Tibial artery (tissue), 4 donors: Measurements from ENCODE around the gene EPN2.

Experiments
- DNase-seq, 2 donors: peaks; one replicate each; pipeline ENCODE4 v3.0.0-alpha.2; 2019
- H3K27ac ChIP-seq, 2 donors: fragments of 200-600 bp; sonication (generic) in 1 of 2; 1 replicate in 1 of 2; 2 replicates in 1 of 2; pipeline ENCODE4 v1.5.1; 2018 to 2019; ENCODE audit warnings: mild to moderate bottlenecking in 1 of 2
- H3K27me3 ChIP-seq, 2 donors: fragments of 200-600 bp; sonication (generic) in 1 of 2; one replicate each; pipeline versions ENCODE4 v1.5.1 to v1.6.0; 2016 to 2019
- H3K36me3 ChIP-seq, 3 donors: fragments of 200-600 bp; sonication (generic) in 2 of 3; one replicate each; pipeline ENCODE4 v1.5.1; 2016 to 2019; ENCODE audit warnings: mild to moderate bottlenecking in 2 of 3
- H3K4me1 ChIP-seq, 4 donors: fragments of 200-600 bp; sonication (generic) in 2 of 4; 1 replicate in 3 of 4; 2 replicates in 1 of 4; pipeline ENCODE4 v1.5.1; 2016 to 2019
- H3K4me3 ChIP-seq, 2 donors: fragments of 200-600 bp; sonication (generic) in 1 of 2; 1 replicate in 1 of 2; 2 replicates in 1 of 2; pipeline ENCODE4 v1.5.1; 2018 to 2019; ENCODE audit warnings: mild to moderate bottlenecking in 2 of 2
- H3K9me3 ChIP-seq, 3 donors: fragments of 200-600 bp; sonication (generic) in 1 of 3; one replicate each; pipeline ENCODE4 v1.5.1; 2016 to 2019
- CTCF ChIP-seq, 2 experiments: fragments of 200-600 bp in 1 of 2; fragments of 450-650 bp in 1 of 2; IDR thresholded peaks; one replicate each; pipeline ENCODE4 v1.5.1; 2017 to 2019; ENCODE audit warnings: antibody characterized with exemption in 2 of 2, mild to moderate bottlenecking in 1 of 2, moderate library complexity in 1 of 2
- intact Hi-C: fragments of 100-400 bp; cut with DNase I; formaldehyde crosslinking; loops from one replicate; pipeline ENCODE4 v1.15.0; 2023; ENCODE audit warnings: low total_unique reads

The EPN2 gene

GRCh38 chr17:19281161-19281560 is 44.0 kb downstream of the EPN2 start:
- Histone ChIP-seq H3K4me1 (peaks cover 0 to 24% (median 11%) of the 10 kb centered on the region in 4 donors), H3K27ac (no peak overlapping the region), H3K9me3 (no peaks in the 10 kb centered on the region), H3K27me3 (no peaks in the 10 kb centered on the region), H3K36me3 (peaks cover 3 to 20% (median 13%) of the 10 kb centered on the region in 3 donors), H3K4me3 (no peak overlapping the region)
- intact Hi-C loops = no loop called here
- no peak for DNase-seq
- no peak for TF ChIP-seq CTCF (IDR thresholded peaks at IDR 0.05)

GRCh38 chr17:19284005-19284959 is 47.1 kb downstream of the EPN2 start:
- no peak overlapping the region for H3K4me3 ChIP-seq
- peaks cover 3 to 25% (median 13%) of the 10 kb centered on the region in 3 donors for H3K36me3 ChIP-seq
- no peak overlapping the region for H3K27ac ChIP-seq
- no peak for TF ChIP-seq CTCF (IDR thresholded peaks at IDR 0.05)
- intact Hi-C loops = no loop called here
- no peak for DNase-seq
- no peaks in the 10 kb centered on the region for H3K27me3 ChIP-seq
- H3K9me3 ChIP-seq = no peaks in the 10 kb centered on the region
- peaks cover 0 to 51% (median 23%) of the 10 kb centered on the region in 4 donors for H3K4me1 ChIP-seq

- intact Hi-C loops = no loop called here
- no peak for TF ChIP-seq CTCF (IDR thresholded peaks at IDR 0.05)
- Histone ChIP-seq H3K9me3 (no peaks in the 10 kb centered on the region), H3K27me3 (no peaks in the 10 kb centered on the region), H3K4me3 (no peak overlapping the region), H3K4me1 (peaks cover 0 to 55% (median 30%) of the 10 kb centered on the region in 4 donors), H3K36me3 (peaks cover 3 to 25% (median 13%) of the 10 kb centered on the region in 3 donors), H3K27ac (peak overlapping the region in 1 of 2 donors; percentile 47)
- no peak for DNase-seq
Measured at GRCh38 chr17:19285213-19285900, 48.2 kb downstream of the EPN2 start.

GRCh38 chr17:19286751-19287341 is 49.7 kb downstream of the EPN2 start:
- no peak for DNase-seq
- Histone ChIP-seq H3K27ac (peak overlapping the region; percentile 41 to 47), H3K9me3 (no peaks in the 10 kb centered on the region), H3K4me3 (no peak overlapping the region), H3K36me3 (peaks cover 3 to 25% (median 13%) of the 10 kb centered on the region in 3 donors), H3K27me3 (no peaks in the 10 kb centered on the region), H3K4me1 (peaks cover 0 to 53% (median 33%) of the 10 kb centered on the region in 4 donors)
- no peak for TF ChIP-seq CTCF (IDR thresholded peaks at IDR 0.05)
- intact Hi-C loops = no loop called here

GRCh38 chr17:19287651-19288050 is 50.5 kb downstream of the EPN2 start:
- DNase-seq = no peak
- Histone ChIP-seq H3K27ac (peak overlapping the region; percentile 41 to 47), H3K4me3 (no peak overlapping the region), H3K27me3 (no peaks in the 10 kb centered on the region), H3K9me3 (no peaks in the 10 kb centered on the region), H3K4me1 (peaks cover 0 to 56% (median 34%) of the 10 kb centered on the region in 4 donors), H3K36me3 (peaks cover 3 to 24% (median 13%) of the 10 kb centered on the region in 3 donors)
- intact Hi-C loops = no loop called here
- no peak for TF ChIP-seq CTCF (IDR thresholded peaks at IDR 0.05)
